Body of pancreas (tissue), 4 donors: ENCODE data around the gene GMEB2. TPM values are rescaled to one million over a fixed set of nuclear protein-coding genes. Genes with fewer than 3 reads are reported as not detected.
"Not testable (repeated sequence)": the region's sequence is repeated elsewhere in the genome, so short reads cannot be mapped to it uniquely, and the experiment has no call there.

Source experiments
- ATAC-seq: fragments of 150-250 bp; one replicate; pipeline ENCODE4 v1.9.1; 2016
- DNase-seq, 4 donors: peaks; one replicate each; pipeline ENCODE4 v3.0.0-alpha.2; 2019
- H3K27ac ChIP-seq, 4 donors: fragments of 200-600 bp; sonication (generic); 1 replicate in 3 of 4; 2 replicates in 1 of 4; pipeline versions ENCODE4 v1.5.1 to v1.6.1; 2016 to 2019; ENCODE audit warnings: mild to moderate bottlenecking in 1 of 4, mixed read lengths in 1 of 4, moderate library complexity in 1 of 4
- H3K27me3 ChIP-seq, 2 donors: fragments of 200-600 bp; sonication (generic); one replicate each; pipeline ENCODE4 v1.6.0; 2016; ENCODE audit warnings: mild to moderate bottlenecking in 1 of 2
- H3K36me3 ChIP-seq, 2 donors: fragments of 200-600 bp; sonication (generic); replicated peaks in 1 of 2; 2 replicates each; pipeline ENCODE4 v1.5.1; 2016; ENCODE audit warnings: low read depth in 2 of 2; ENCODE audit not compliant: insufficient read depth in 1 of 2
- H3K4me1 ChIP-seq: fragments of 200-600 bp; sonication (generic); one replicate; pipeline ENCODE4 v1.6.0; 2016
- H3K4me3 ChIP-seq, 2 donors: fragments of 200-600 bp; sonication (generic); 1 replicate in 1 of 2; 2 replicates in 1 of 2; pipeline ENCODE4 v1.5.1; 2016 to 2019
- H3K9me3 ChIP-seq, 3 donors: fragments of 200-600 bp; sonication (generic); 1 replicate in 2 of 3; 2 replicates in 1 of 3; pipeline ENCODE4 v1.5.1; 2016
- POLR2A ChIP-seq, 3 donors: fragments of 450-650 bp; IDR thresholded peaks; one replicate each; pipeline ENCODE4 v1.6.1; 2016; ENCODE audit warnings: antibody characterized with exemption in 3 of 3, mild to moderate bottlenecking in 2 of 3
- WGBS, 2 donors: methylation state at CpG; one replicate each; pipeline ENCODE4 v1.1.5; 2017; 5-methylcytosine and 5-hydroxymethylcytosine counted together
- intact Hi-C: fragments of 100-400 bp; cut with DNase I; formaldehyde crosslinking; loops from one replicate; pipeline ENCODE4 v1.15.1; 2023
- total RNA-seq, 2 donors: library from RNA; depleted of rRNA; stranded (reverse); fragments of >200 nt; gene quantifications; one replicate each; pipeline ENCODE4 v1.1.0, GENCODE V29; 2016
- TF ChIP-seq, protein P1 (sequence below), 7 experiments: fragments of 450-650 bp in 4 of 7; fragments of 200-600 bp in 3 of 7; sonication (generic) in 3 of 7; IDR thresholded peaks; one replicate each; pipeline ENCODE4 v1.5.1; 2016 to 2019; ENCODE audit warnings: antibody characterized with exemption in 7 of 7

The GMEB2 gene
- total RNA-seq, 2 donors from 2014 or later: 8.9 to 9.9 TPM

DNA sequence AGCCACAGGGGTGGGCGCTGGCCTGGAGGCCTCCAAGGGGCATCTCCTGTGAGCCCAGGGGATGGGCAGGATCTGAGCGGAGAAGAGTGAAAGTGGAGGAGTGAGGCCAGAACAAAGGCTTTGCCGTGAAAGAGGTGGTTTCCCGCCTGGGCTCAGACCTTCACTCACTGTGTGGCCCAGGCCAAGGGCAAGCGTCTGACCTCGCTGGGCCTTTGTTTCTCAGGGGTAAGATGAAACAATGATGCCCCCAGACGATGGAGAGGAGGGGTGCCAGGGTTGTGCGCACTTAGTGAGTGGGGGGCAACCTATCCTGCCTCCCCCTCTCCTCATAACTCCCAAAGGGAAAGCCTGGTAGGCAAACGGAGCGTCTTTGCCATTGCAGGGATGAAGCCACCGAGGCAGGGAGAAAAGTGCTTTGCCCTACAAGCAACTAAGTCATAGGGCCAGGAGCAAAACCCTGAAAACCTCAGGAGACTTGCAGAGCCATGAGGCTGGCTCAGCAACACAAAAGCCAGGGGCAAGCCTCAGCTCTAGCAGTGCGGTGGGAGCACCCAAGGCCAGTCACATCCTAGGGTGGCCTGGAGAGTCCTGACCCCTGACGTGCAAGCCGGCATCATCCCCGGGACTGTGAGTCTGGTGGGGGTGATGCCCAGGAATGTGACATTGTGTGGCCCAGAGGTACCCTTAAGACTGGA lies 27.2 kb upstream of the GMEB2 start:
- TF ChIP-seq POLR2A (IDR thresholded peaks at IDR 0.05): no peak
- TF ChIP-seq, protein P1, sequence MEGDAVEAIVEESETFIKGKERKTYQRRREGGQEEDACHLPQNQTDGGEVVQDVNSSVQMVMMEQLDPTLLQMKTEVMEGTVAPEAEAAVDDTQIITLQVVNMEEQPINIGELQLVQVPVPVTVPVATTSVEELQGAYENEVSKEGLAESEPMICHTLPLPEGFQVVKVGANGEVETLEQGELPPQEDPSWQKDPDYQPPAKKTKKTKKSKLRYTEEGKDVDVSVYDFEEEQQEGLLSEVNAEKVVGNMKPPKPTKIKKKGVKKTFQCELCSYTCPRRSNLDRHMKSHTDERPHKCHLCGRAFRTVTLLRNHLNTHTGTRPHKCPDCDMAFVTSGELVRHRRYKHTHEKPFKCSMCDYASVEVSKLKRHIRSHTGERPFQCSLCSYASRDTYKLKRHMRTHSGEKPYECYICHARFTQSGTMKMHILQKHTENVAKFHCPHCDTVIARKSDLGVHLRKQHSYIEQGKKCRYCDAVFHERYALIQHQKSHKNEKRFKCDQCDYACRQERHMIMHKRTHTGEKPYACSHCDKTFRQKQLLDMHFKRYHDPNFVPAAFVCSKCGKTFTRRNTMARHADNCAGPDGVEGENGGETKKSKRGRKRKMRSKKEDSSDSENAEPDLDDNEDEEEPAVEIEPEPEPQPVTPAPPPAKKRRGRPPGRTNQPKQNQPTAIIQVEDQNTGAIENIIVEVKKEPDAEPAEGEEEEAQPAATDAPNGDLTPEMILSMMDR (IDR thresholded peaks at IDR 0.05): no peak
- ATAC-seq (no peak), DNase-seq (no peak)
- Histone ChIP-seq H3K36me3 (no peaks in the 10 kb centered on the region), H3K27ac (peak overlapping the region in 1 of 4 donors; percentile 53), H3K9me3 (no peaks in the 10 kb centered on the region), H3K4me1 (peaks cover 38% of the 10 kb centered on the region), H3K4me3 (no peak overlapping the region), H3K27me3 (no peaks in the 10 kb centered on the region)
- intact Hi-C loops: loop anchor here (10.0 kb wide), 1 partner anchor 81 kb away; the partner anchor contains the start of genes LIME1 and SLC2A4RG
- 46 to 60% methylated on average over 10 to 15 of the region's 15 CpGs for WGBS, 2 donors

DNA sequence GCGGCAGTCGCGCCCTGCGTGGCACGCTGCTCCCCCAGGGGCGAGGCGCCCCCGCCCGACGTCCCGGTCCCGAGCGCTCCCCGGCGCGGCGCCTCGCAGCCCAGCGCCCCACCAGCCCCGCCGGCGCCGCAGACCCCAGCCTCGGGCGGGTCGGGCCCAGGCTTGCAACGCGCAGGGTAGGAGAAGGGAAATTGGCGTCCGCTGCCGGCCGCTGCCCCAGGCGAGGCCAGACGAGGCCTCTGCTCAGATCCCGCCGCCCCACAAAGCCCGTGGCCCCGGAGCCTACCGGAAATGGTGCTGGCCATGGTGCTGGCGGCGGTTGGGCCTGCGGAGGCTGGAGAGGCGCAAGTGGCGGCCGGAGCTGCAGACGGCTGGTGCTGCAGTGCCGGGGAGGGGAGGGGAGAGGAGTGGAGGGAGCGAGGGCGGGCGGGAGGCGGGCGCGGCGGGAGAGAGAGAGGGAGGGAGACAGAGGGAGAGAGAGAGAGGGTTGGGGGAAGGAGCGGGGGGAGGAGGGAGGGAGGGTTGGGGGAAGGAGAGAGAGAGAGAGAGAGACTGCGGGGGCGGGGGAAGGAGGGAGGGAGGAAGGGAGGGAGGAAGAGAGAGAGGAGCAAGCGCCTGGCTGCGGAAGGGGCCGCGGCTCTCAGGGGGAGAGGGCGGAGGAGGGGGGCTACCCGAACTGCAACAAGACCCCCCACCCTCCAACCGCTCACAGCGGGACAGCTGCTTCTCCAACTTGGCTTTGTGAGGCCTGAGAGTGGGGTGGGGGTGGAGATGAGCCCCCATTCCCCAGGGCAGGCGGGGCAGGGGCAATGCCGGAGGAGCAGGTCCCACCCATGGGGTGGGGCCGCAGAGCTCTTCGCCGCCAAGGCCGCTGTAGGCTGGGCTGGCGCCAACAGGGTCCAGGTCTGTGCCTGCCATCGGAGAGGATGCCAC lies 26.4 kb upstream of the GMEB2 start, which contains the start of gene STMN3:
Gene STMN3 (minus strand): TSS at position 384 of the 933 bp plus-strand sequence. CDS start 79 bp downstream, at position 305.
- ATAC-seq: peak; percentile 81
- intact Hi-C loops: loop anchor here (10.0 kb wide), 1 partner anchor 81 kb away; the partner anchor contains the start of genes LIME1 and SLC2A4RG
- peak within 1 kb of the TSS in 2 of 4 donors; percentile 49 to 53 for H3K27ac ChIP-seq
- H3K36me3 ChIP-seq: no peaks in the 10 kb centered on the region
- TF ChIP-seq POLR2A (IDR thresholded peaks at IDR 0.05): peak in 2 of 3 donors; percentile 45 to 48
- TF ChIP-seq, protein P1 (IDR thresholded peaks at IDR 0.05): no peak
- DNase-seq: peak; percentile 87 to 91 (median 89)
- H3K9me3 ChIP-seq: no peaks in the 10 kb centered on the region
- 2 to 8% methylated on average over 17 to 48 of the region's 73 CpGs for WGBS, 2 donors
- no peaks in the 10 kb centered on the region for H3K27me3 ChIP-seq
- peak within 1 kb of the TSS in 1 of 2 donors; percentile 31 for H3K4me3 ChIP-seq
- H3K4me1 ChIP-seq: peaks cover 34% of the 10 kb centered on the region

DNA sequence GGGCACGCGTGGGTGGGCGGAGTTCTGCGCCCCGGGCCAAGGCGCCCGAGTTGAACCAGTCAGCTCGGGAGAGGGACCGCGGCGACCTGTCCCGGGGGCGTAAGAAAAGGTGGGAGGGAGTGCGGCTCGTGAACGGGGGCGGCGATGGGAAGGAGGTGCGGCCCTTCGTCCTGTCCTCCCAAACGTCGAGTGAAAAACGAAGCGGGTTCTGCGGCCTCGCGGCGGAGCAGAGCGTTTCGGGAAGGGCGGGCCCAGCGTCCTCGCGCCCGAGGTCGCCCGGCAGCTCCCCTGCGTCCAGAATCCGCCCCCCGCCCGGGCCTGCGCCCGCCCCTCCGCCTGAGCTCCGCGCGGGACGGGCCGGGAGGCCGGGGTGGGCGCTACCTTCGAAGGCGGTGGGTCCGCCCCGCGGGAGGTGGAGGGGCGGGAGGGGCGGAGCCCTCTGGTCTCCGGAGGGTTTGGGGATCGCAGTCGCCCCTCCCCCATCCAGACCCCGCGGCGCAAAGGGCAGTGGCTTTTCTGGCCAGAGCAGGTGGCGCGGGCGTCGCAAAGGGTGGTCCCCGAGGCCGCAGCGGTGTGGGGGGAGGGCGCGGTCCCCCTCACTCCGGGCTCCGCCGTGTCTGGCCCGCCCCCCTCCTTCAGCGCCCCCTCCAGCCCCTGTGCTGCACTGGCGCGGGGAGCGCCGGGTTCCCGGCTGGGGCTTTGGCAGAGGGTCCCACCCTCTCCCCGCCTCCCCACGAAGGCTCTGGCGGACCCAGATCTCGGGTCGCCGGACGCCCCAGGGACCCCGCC lies 25.5 kb upstream of the GMEB2 start:
- no peak for TF ChIP-seq POLR2A (IDR thresholded peaks at IDR 0.05)
- TF ChIP-seq, protein P1 (IDR thresholded peaks at IDR 0.05): no peak
- Histone ChIP-seq H3K9me3 (no peaks in the 10 kb centered on the region), H3K27ac (peak overlapping the region in 1 of 4 donors; percentile 28), H3K4me1 (peaks cover 27% of the 10 kb centered on the region), H3K27me3 (no peaks in the 10 kb centered on the region), H3K36me3 (no peaks in the 10 kb centered on the region), H3K4me3 (peak overlapping the region in 1 of 2 donors; percentile 31)
- ATAC-seq (peak; percentile 6), DNase-seq (peak in 1 of 4 donors; percentile 23)
- WGBS, 2 donors: 1 to 6% methylated on average over 19 to 58 of the region's 91 CpGs
- intact Hi-C loops: loop anchor here (10.0 kb wide), 1 partner anchor 82 kb away; the partner anchor contains the start of genes LIME1 and SLC2A4RG

DNA sequence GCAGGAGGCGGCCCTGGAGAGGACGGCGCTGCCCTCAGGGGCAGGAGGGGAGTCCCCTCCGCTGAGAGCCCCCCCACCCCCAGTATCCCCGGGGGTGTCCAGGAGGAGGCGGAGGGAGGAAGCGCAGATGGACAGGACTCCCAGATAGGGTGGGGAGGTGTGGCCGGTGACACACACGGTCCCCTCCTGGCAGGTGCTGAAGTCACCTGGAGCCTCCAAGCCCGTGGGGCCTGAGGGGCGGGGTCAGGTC lies 25.0 kb upstream of the GMEB2 start:
- Histone ChIP-seq H3K27me3 (no peaks in the 10 kb centered on the region), H3K36me3 (no peaks in the 10 kb centered on the region), H3K27ac (peak overlapping the region in 1 of 4 donors; percentile 40), H3K4me1 (peaks cover 24% of the 10 kb centered on the region), H3K9me3 (no peaks in the 10 kb centered on the region), H3K4me3 (no peak overlapping the region)
- TF ChIP-seq, protein P1 (IDR thresholded peaks at IDR 0.05): no peak
- TF ChIP-seq POLR2A (IDR thresholded peaks at IDR 0.05): no peak
- WGBS, 2 donors: 0 to 10% methylated on average over 1 to 11 of the region's 11 CpGs
- peak in 3 of 4 donors; percentile 30 to 47 (median 43) for DNase-seq
- ATAC-seq: peak; percentile 13
- intact Hi-C loops: loop anchor here (10.0 kb wide), 1 partner anchor 83 kb away; the partner anchor contains the start of genes LIME1 and SLC2A4RG

DNA sequence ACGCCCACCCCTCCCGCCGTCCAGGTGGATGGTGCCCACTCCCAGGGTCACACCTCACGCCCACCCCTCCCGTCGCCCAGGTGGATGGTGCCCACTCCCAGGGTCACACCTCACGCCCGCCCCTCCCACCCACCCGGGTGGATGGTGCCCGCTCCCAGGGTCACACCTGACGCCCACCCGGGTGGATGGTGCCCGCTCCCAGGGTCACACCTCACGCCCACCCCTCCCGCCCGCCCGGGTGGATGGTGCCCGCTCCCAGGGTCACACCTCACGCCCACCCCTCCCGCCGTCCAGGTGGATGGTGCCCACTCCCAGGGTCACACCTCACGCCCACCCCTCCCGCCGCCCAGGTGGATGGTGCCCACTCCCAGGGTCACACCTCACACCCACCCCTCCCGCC lies 23.6 kb upstream of the GMEB2 start:
- ATAC-seq, H3K4me3 ChIP-seq, H3K36me3 ChIP-seq, DNase-seq, H3K27me3 ChIP-seq, H3K9me3 ChIP-seq, H3K27ac ChIP-seq: not testable (repeated sequence)
- WGBS, 2 donors: 73% methylated on average over 4 of the region's 25 CpGs; no CpG with 5 or more reads in 1 of the 2 donors
- intact Hi-C loops: loop anchor here (10.0 kb wide), 1 partner anchor 84 kb away; the partner anchor contains the start of genes LIME1 and SLC2A4RG
- H3K4me1 ChIP-seq: peaks cover 24% of the 10 kb centered on the region
